ENCODE measurements around the gene GIT1. TPM values are rescaled to one million over a fixed set of nuclear protein-coding genes. Genes with fewer than 3 reads are reported as not detected.

GIT1 gene
- total and polyA plus RNA-seq, 2 of the 13 experiments (the other 11 are each of a cell fraction or from before 2014, with no cell fraction given) = 14.2 to 30.8 TPM

DNA sequence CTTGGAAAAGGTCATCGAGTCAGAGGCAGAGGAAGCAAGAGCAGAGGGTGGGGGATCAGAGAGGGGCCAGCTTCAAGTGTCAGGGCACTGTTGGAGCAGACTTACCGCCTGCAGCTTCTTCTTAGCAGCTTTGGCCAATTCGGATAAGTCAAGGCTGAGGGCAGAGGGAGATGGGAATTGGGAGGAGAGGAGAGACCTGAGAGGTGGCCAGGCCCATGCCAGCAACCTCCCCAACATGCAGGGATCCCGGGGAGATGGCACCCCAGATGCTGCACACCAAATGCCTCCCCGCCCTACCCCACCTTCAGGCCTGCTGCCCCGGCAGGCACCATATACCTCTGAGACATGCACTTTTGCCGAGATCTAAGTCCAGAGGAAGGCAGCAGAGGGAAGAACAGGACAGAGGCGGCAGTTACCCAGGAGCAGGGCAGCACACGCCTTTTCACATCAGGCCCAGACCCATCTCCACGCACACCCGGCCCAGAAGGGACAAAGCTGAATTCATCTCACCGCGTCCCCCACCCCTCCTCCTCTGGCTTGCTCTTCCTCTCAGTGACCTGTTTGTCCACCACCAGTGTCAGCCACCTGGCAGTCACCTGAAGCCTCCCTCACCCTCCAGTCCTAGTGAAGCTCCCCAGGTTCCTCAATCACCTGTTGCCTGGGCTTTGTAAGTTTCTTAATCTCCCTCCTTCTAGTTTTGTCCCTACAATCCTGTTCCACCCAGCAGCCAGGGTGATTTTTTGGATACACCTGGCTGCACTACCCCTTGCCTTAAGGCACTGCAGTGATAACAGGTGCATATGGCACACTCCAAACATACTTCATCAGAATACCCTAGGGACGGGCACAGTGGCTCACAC lies 10.6 kb downstream of the GIT1 start (continued):
- TF ChIP-seq SRF (IDR thresholded peaks at IDR 0.05; ENCODE audit: low read depth, low read length) = no peak
- no peak for TF ChIP-seq RBAK (CRISPR knock-in tag; IDR thresholded peaks at IDR 0.05)
- no peak for TF ChIP-seq ARNT2 (CRISPR knock-in tag; IDR thresholded peaks at IDR 0.05; ENCODE audit: low read depth)
- TF ChIP-seq, protein P1, sequence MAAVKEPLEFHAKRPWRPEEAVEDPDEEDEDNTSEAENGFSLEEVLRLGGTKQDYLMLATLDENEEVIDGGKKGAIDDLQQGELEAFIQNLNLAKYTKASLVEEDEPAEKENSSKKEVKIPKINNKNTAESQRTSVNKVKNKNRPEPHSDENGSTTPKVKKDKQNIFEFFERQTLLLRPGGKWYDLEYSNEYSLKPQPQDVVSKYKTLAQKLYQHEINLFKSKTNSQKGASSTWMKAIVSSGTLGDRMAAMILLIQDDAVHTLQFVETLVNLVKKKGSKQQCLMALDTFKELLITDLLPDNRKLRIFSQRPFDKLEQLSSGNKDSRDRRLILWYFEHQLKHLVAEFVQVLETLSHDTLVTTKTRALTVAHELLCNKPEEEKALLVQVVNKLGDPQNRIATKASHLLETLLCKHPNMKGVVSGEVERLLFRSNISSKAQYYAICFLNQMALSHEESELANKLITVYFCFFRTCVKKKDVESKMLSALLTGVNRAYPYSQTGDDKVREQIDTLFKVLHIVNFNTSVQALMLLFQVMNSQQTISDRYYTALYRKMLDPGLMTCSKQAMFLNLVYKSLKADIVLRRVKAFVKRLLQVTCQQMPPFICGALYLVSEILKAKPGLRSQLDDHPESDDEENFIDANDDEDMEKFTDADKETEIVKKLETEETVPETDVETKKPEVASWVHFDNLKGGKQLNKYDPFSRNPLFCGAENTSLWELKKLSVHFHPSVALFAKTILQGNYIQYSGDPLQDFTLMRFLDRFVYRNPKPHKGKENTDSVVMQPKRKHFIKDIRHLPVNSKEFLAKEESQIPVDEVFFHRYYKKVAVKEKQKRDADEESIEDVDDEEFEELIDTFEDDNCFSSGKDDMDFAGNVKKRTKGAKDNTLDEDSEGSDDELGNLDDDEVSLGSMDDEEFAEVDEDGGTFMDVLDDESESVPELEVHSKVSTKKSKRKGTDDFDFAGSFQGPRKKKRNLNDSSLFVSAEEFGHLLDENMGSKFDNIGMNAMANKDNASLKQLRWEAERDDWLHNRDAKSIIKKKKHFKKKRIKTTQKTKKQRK (IDR thresholded peaks at IDR 0.05; ENCODE audit: low read length) = no peak
- no peak for TF ChIP-seq ATF3 (CRISPR knock-in tag; IDR thresholded peaks at IDR 0.05)
- no peak for TF ChIP-seq HDAC1 (CRISPR knock-in tag; IDR thresholded peaks at IDR 0.05)
- TF ChIP-seq HNRNPK (IDR thresholded peaks at IDR 0.05; ENCODE audit: low read depth, low read length, poor library complexity, severe bottlenecking) = no peak
- no peak for TF ChIP-seq ZNF274 (CRISPR knock-in tag; IDR thresholded peaks at IDR 0.05)
- no peak for TF ChIP-seq ZNF749 (CRISPR knock-in tag; IDR thresholded peaks at IDR 0.05; ENCODE audit: borderline replicate concordance)
- TF ChIP-seq RXRA (CRISPR knock-in tag; IDR thresholded peaks at IDR 0.05) = no peak
- no peak for TF ChIP-seq STAG1 (CRISPR knock-in tag; IDR thresholded peaks at IDR 0.05)
- TF ChIP-seq ATM (IDR thresholded peaks at IDR 0.05; ENCODE audit: borderline replicate concordance) = no peak
- TF ChIP-seq ZNF563 (CRISPR knock-in tag; IDR thresholded peaks at IDR 0.05) = no peak
- no peak for TF ChIP-seq TCF7L2 (IDR thresholded peaks at IDR 0.05; ENCODE audit: low read depth, low read length)
- TF ChIP-seq DPF2 (CRISPR knock-in tag; IDR thresholded peaks at IDR 0.05; ENCODE audit: borderline replicate concordance, low read depth) = no peak
